Lung (tissue), 12 donors: ENCODE results near the gene PABPC1L. TPM values are rescaled to one million over a fixed set of nuclear protein-coding genes. Genes with fewer than 3 reads are reported as not detected.

Experiments used
- ATAC-seq: fragments of 200-7000 bp; cut with Tn5 transposase; one replicate; pipeline ENCODE4 v1.9.1; 2020; ENCODE audit warnings: moderate number of reproducible peaks; ENCODE audit not compliant: insufficient read depth, low FRiP score
- DNase-seq, 3 donors: peaks; one replicate each; pipeline ENCODE4 v3.0.0-alpha.2; 2013 to 2017
- H3K27ac ChIP-seq, 2 donors: one replicate each; pipeline ENCODE4 v1.5.1; 2013; ENCODE audit warnings: mild to moderate bottlenecking in 2 of 2, moderate library complexity in 2 of 2, control low read depth in 1 of 2, inconsistent platforms in 1 of 2, low read depth in 1 of 2, low read length in 1 of 2
- H3K27me3 ChIP-seq, 3 donors: one replicate each; pipeline ENCODE4 v1.5.1; 2013; ENCODE audit warnings: low read length in 2 of 3; ENCODE audit not compliant: control insufficient read depth in 3 of 3, insufficient read depth in 3 of 3
- H3K36me3 ChIP-seq, 4 donors: one replicate each; pipeline ENCODE4 v1.5.1; 2013; ENCODE audit warnings: low read length in 4 of 4, mild to moderate bottlenecking in 1 of 4, moderate library complexity in 1 of 4; ENCODE audit not compliant: control insufficient read depth in 4 of 4, insufficient read depth in 4 of 4
- H3K4me1 ChIP-seq, 5 donors: one replicate each; pipeline ENCODE4 v1.5.1; 2013; ENCODE audit warnings: low read length in 5 of 5, mild to moderate bottlenecking in 2 of 5, moderate library complexity in 1 of 5; ENCODE audit not compliant: control insufficient read depth in 5 of 5, insufficient read depth in 5 of 5
- H3K4me3 ChIP-seq: one replicate; pipeline ENCODE4 v1.5.1; 2013; ENCODE audit warnings: mild to moderate bottlenecking, control low read depth, moderate library complexity
- H3K9ac ChIP-seq, 2 donors: one replicate each; pipeline ENCODE4 v1.5.1; 2013; ENCODE audit warnings: low read length in 2 of 2, control low read depth in 1 of 2; ENCODE audit not compliant: insufficient read depth in 1 of 2
- H3K9me3 ChIP-seq, 4 donors: one replicate each; pipeline ENCODE4 v1.5.1; 2013; ENCODE audit warnings: low read length in 3 of 4, mild to moderate bottlenecking in 1 of 4, moderate library complexity in 1 of 4; ENCODE audit not compliant: control insufficient read depth in 4 of 4, insufficient read depth in 3 of 4
- WGBS, 2 donors: extraction: QIAGEN DNeasy Blood & Tissue Kit; methylation state at CpG; one replicate each; pipeline ENCODE4 v1.1.7; 2013; 5-methylcytosine and 5-hydroxymethylcytosine counted together
- polyA plus RNA-seq, 2 donors: library from polyadenylated mRNA; stranded (reverse); fragments of 200-250 nt; gene quantifications; one replicate each; pipeline ENCODE4 v1.2.1, GENCODE V29; 2013
- total RNA-seq, 2 donors: library from RNA; depleted of rRNA in 1 of 2; stranded (reverse); fragments of >200 nt in 1 of 2; gene quantifications; one replicate each; pipeline ENCODE4 v1.2.1, GENCODE V29; 2014 to 2021
- TF ChIP-seq, protein P1 (sequence below): IDR thresholded peaks from 2 replicates; pipeline ENCODE4 v1.5.1; 2012; ENCODE audit warnings: mild to moderate bottlenecking; ENCODE audit errors: control extremely low read depth, extremely low read depth
- donor health status: control.
- donor health status: control.
- donor health status: Bipolar disorder and iron deficiency.
- donor health status: healthy.
- donor health status: DM: yes; HTN: yes; CAD: no.

PABPC1L gene
- total and polyA plus RNA-seq, 4 donors = 16.9 to 63.3 (median 45.7) TPM

DNA sequence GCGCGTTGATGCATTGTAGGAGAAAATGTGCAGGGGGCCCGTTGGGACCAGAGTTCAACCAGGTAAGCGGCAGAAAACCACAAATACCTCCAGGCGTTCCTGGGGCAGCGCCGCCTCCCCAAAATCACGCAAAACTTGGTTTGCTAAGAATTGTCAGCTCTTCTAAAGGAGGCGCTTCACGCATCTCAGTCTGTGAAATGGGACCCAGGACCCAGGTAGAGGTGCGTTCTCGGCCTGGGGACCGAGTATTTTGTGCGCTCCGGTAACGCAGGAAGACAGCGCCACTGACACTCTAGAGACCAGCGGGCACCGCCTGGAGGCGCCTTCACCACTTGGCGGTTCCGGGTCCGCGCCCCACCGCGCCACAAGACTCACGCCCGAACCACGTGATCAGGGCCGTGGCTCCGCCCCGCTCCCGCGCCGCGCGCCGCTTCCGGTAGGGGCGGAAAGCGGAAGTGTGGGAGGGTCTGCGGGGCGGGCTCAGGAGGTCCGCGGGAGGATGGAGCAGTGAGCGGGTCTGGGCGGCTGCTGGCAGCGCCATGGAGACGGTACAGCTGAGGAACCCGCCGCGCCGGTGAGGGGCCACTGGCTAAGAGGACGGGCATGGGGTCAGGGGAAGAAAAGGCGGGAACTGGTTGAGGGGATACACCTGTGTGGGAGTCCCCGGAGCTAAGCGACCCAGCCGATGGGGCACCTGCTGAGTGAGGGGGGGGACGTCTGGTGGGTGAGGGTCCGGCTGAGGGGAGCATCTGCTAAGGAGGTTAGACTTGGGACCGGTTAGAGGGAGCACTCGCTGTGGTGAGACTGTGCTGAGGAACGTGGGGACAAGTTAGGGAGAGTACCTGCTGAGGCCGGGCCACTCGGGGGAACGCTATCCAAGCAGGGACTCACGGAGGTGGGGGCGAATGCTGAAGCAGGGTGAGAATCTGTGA, 56.4 kb downstream of the PABPC1L start, which contains the start of gene STK4:
TSS of gene STK4 (plus strand) at position 483 of the 932 bp plus-strand sequence. CDS start at position 540, 57 bp downstream.
- peak within 1 kb of the TSS; percentile 79 to 94 for H3K27ac ChIP-seq
- DNase-seq (peak; percentile 94 to 97 (median 94)), ATAC-seq (peak; percentile 93)
- WGBS, 2 donors = 1% methylated on average over 67 to 68 of the region's 68 CpGs
- peak within 1 kb of the TSS; percentile 33 to 84 for H3K9ac ChIP-seq
- no peaks in the 10 kb centered on the region for H3K9me3 ChIP-seq
- peak within 1 kb of the TSS; percentile 86 for H3K4me3 ChIP-seq
- TF ChIP-seq, protein P1, sequence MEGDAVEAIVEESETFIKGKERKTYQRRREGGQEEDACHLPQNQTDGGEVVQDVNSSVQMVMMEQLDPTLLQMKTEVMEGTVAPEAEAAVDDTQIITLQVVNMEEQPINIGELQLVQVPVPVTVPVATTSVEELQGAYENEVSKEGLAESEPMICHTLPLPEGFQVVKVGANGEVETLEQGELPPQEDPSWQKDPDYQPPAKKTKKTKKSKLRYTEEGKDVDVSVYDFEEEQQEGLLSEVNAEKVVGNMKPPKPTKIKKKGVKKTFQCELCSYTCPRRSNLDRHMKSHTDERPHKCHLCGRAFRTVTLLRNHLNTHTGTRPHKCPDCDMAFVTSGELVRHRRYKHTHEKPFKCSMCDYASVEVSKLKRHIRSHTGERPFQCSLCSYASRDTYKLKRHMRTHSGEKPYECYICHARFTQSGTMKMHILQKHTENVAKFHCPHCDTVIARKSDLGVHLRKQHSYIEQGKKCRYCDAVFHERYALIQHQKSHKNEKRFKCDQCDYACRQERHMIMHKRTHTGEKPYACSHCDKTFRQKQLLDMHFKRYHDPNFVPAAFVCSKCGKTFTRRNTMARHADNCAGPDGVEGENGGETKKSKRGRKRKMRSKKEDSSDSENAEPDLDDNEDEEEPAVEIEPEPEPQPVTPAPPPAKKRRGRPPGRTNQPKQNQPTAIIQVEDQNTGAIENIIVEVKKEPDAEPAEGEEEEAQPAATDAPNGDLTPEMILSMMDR = peak; percentile 60
- no peaks in the 10 kb centered on the region for H3K27me3 ChIP-seq
- peaks cover 0 to 22% (median 5%) of the 10 kb centered on the region in 5 donors for H3K4me1 ChIP-seq
- no peaks in the 10 kb centered on the region for H3K36me3 ChIP-seq

DNA sequence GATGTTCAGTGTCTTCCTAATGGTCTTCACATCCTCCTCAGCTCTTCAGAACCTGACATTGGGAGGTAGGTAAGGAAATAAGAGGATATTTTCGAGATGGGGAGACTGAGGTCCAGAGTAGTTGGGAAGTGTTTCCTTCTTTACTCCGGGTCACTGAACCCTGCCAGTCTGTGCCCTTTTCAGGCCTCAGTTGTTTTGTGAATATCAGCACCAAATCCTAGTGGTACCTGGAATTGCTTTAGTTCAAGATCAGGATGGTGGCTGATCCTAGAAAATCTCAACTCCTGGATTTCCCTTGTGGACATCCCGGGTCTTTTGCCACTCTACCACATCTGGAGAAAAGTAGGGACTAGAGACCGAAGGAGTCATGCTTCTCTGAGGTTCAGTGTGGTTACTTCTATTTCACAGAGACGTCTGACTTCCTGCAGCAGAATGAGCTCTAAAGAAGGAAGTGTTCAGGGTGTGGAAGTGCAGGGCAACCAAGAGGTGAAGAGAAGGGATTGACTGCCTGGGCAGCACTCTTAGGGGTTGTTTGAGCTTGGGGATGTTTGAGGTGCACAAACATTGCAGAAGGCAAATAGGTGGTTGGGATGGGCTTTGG, 57.4 kb downstream of the PABPC1L start:
- Histone ChIP-seq H3K9me3 (no peaks in the 10 kb centered on the region), H3K9ac (peak overlapping the region in 1 of 2 donors; percentile 54), H3K36me3 (peaks cover 0 to 1% (median 0%) of the 10 kb centered on the region in 4 donors), H3K27ac (peak overlapping the region in 1 of 2 donors; percentile 94), H3K4me1 (peaks cover 0 to 22% (median 5%) of the 10 kb centered on the region in 5 donors), H3K27me3 (no peaks in the 10 kb centered on the region), H3K4me3 (peak overlapping the region; percentile 86)
- peak in 1 of 3 donors; percentile 7 for DNase-seq
- 13 to 24% methylated on average over 5 of the region's 5 CpGs for WGBS, 2 donors
- TF ChIP-seq, protein P1 = no peak
- no peak for ATAC-seq

DNA sequence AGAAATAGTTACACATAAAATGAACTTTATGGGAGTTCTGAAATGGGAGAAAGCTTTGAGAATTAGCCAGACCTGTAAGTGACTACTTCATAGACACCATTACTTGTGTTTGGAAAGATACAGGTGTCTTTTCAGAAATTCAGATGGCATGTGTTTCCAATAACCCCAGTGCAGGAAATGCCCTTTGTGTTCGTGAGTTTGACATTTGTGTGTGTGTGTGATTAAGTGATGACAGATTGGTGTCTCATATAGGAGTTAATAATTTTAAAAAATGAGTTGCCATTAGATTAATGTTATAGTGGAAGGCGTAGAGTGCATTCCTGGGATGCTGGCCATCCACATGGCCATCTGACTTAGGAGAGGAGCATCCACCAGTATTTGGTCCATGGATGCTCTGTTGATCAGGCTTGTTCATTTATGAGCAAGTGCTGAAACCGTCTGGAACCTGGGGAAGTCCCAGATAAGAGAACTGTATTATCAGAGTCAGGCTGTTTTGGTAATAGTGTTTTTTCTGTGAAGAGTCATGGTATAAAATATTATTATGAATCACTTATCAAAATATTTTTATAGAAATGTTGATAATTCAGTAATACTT, 59.5 kb downstream of the PABPC1L start:
- H3K9me3 ChIP-seq = no peaks in the 10 kb centered on the region
- WGBS, 2 donors = 34 to 40% methylated on average over 3 of the region's 3 CpGs
- no peaks in the 10 kb centered on the region for H3K27me3 ChIP-seq
- DNase-seq (no peak), ATAC-seq (no peak)
- peaks cover 1 to 17% (median 5%) of the 10 kb centered on the region in 4 donors for H3K36me3 ChIP-seq
- no peak overlapping the region for H3K4me3 ChIP-seq
- H3K4me1 ChIP-seq = peaks cover 0 to 22% (median 5%) of the 10 kb centered on the region in 5 donors
- H3K9ac ChIP-seq = no peak overlapping the region
- TF ChIP-seq, protein P1 = no peak
- H3K27ac ChIP-seq = peak overlapping the region in 1 of 2 donors; percentile 26
